A549 (cell line): ENCODE results near the gene SLC16A7.

Experiments used
- CEBPB ChIP-seq, 2 experiments: fragments of >200 bp in 1 of 2; sonication (Bioruptor Twin) in 1 of 2; formaldehyde crosslinking in 1 of 2; IDR thresholded peaks; 2 replicates each; pipeline ENCODE4 v1.6.1; 2012 to 2016
- EP300 ChIP-seq, 2 experiments: fragments of >200 bp; sonication (Bioruptor Twin); formaldehyde crosslinking; IDR thresholded peaks; 2 replicates in 1 of 2; 3 replicates in 1 of 2; pipeline ENCODE4 v1.6.1; 2016 to 2017
- FOSL2 ChIP-seq, 2 experiments: fragments of 450-650 bp in 1 of 2; fragments of >200 bp in 1 of 2; sonication (Bioruptor Twin) in 1 of 2; formaldehyde crosslinking; IDR thresholded peaks; 2 replicates each; pipeline versions ENCODE4 v1.5.0 to v1.6.1; 2016 to 2020; ENCODE audit warnings: mild to moderate bottlenecking in 1 of 2, moderate library complexity in 1 of 2
- JUNB ChIP-seq: fragments of >200 bp; sonication (Bioruptor Twin); formaldehyde crosslinking; IDR thresholded peaks from 2 replicates; pipeline ENCODE4 v1.6.1; 2016
- POLR2A ChIP-seq: IDR thresholded peaks from 2 replicates; pipeline ENCODE4 v1.6.1; 2012; ENCODE audit warnings: mild to moderate bottlenecking, low read length
- RAD21 ChIP-seq, 2 experiments: fragments of >200 bp in 1 of 2; sonication (Bioruptor Twin) in 1 of 2; formaldehyde crosslinking in 1 of 2; IDR thresholded peaks in 1 of 2; conservative IDR thresholded peaks in 1 of 2; 2 replicates in 1 of 2; 3 replicates in 1 of 2; pipeline ENCODE4 v1.6.1; 2012 to 2018; ENCODE audit warnings: inconsistent platforms in 1 of 2
- TF ChIP-seq, protein P1 (sequence below): fragments of >200 bp; sonication (Bioruptor Twin); formaldehyde crosslinking; IDR thresholded peaks from 3 replicates; pipeline ENCODE4 v1.5.1; 2016
- TF ChIP-seq, protein P2 (sequence below): IDR thresholded peaks from 2 replicates; pipeline ENCODE4 v1.6.1; 2012

DNA sequence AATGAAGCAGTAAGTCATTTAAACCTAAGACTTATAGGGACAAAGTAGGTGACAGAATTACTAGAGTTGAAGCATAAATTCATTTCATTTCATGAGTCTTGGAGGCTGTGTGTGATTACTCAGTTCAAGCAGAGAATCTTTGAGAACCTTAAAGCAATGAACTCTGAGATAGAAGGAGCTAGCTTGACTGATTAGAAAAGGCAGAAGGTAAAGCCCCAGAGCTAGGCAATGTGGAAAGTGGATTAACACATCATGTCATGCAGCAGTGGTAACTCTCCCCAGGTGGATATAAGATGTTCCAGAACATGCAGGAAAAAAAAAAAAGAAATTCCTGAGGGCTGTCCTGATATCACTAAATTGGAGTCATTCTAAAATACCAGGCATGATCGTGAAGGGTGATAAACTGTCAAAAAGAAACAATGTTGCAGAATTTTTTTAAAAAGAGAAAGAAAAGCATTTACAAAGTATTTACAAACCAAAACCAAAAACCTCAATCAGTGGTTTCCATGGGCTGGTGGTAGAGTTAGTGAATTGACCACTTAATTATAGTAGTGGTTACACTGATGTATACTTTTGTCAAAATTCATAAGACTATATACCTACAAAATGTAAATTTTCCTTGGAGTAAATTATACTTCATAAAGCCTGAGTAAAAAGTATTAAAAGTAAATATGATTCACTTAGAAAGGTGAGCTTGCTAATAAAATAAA, 12.7 kb upstream of the SLC16A7 start:
- TF ChIP-seq, protein P1, sequence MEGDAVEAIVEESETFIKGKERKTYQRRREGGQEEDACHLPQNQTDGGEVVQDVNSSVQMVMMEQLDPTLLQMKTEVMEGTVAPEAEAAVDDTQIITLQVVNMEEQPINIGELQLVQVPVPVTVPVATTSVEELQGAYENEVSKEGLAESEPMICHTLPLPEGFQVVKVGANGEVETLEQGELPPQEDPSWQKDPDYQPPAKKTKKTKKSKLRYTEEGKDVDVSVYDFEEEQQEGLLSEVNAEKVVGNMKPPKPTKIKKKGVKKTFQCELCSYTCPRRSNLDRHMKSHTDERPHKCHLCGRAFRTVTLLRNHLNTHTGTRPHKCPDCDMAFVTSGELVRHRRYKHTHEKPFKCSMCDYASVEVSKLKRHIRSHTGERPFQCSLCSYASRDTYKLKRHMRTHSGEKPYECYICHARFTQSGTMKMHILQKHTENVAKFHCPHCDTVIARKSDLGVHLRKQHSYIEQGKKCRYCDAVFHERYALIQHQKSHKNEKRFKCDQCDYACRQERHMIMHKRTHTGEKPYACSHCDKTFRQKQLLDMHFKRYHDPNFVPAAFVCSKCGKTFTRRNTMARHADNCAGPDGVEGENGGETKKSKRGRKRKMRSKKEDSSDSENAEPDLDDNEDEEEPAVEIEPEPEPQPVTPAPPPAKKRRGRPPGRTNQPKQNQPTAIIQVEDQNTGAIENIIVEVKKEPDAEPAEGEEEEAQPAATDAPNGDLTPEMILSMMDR, result no peak
- no peak for TF ChIP-seq RAD21 (conservative IDR thresholded peaks at IDR 0.05 in 1 of 2, IDR thresholded peaks at IDR 0.05 in 1 of 2)
- TF ChIP-seq CEBPB (IDR thresholded peaks at IDR 0.05), result no peak
- TF ChIP-seq FOSL2 (IDR thresholded peaks at IDR 0.05), result no peak
- no peak for TF ChIP-seq FOSL2 (CRISPR knock-in tag; IDR thresholded peaks at IDR 0.05)
- no peak for TF ChIP-seq JUNB
- TF ChIP-seq POLR2A, result no peak
- TF ChIP-seq, protein P2, sequence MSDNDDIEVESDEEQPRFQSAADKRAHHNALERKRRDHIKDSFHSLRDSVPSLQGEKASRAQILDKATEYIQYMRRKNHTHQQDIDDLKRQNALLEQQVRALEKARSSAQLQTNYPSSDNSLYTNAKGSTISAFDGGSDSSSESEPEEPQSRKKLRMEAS, result no peak
- TF ChIP-seq EP300 (IDR thresholded peaks at IDR 0.05), result no peak
